LNCaP clone FGC (cell line): ENCODE measurements around the gene FBXO47.

Experiments used
- DNase-seq: peaks from one replicate; pipeline ENCODE4 v3.0.0-alpha.2; 2011; ENCODE audit warnings: low read depth
- H3K4me3 ChIP-seq: 2 replicates; pipeline ENCODE4 v1.5.1; 2011; ENCODE audit warnings: mild to moderate bottlenecking, low read depth, low read length, control low read depth
- TF ChIP-seq, protein P1 (sequence below): IDR thresholded peaks from 2 replicates; pipeline ENCODE4 v1.5.1; 2012; ENCODE audit warnings: mild to moderate bottlenecking; ENCODE audit not compliant: control insufficient read depth, insufficient read depth; ENCODE audit errors: extremely low read depth

FBXO47 gene

DNA sequence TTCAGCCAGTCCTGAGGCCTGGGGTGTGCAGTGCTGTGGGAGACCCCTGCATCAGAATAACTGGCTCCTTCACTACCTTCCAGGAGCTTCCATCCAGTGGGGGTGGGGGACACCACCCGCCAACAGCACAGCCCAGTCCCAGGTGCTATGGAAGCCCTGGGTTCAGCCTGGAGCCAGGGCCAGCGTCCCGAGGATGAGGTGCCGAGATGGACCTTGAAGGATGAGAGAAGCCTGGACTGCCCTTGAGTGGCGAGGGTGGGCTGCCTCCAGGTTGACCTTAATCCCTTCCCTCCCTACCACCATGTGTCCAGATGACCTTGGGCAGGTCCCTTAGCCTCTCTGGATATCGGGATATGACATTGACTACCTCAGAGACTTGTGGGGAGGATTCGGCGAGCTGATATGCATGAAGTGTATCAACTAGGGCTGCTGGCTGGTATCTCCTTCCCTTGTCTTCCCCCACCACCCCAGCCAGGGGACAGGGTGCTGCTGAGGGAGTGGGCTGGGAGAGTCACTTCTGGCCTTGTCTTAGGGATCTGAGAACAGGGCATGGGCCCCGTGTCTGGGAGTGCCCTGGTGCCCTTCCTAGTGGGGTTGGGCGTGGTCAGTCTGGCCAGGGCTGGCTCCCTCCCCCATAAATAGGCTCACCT is 56.0 kb downstream of the FBXO47 start:
- DNase-seq = no peak
- TF ChIP-seq, protein P1, sequence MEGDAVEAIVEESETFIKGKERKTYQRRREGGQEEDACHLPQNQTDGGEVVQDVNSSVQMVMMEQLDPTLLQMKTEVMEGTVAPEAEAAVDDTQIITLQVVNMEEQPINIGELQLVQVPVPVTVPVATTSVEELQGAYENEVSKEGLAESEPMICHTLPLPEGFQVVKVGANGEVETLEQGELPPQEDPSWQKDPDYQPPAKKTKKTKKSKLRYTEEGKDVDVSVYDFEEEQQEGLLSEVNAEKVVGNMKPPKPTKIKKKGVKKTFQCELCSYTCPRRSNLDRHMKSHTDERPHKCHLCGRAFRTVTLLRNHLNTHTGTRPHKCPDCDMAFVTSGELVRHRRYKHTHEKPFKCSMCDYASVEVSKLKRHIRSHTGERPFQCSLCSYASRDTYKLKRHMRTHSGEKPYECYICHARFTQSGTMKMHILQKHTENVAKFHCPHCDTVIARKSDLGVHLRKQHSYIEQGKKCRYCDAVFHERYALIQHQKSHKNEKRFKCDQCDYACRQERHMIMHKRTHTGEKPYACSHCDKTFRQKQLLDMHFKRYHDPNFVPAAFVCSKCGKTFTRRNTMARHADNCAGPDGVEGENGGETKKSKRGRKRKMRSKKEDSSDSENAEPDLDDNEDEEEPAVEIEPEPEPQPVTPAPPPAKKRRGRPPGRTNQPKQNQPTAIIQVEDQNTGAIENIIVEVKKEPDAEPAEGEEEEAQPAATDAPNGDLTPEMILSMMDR = no peak
- H3K4me3 ChIP-seq = no peak overlapping the region

DNA sequence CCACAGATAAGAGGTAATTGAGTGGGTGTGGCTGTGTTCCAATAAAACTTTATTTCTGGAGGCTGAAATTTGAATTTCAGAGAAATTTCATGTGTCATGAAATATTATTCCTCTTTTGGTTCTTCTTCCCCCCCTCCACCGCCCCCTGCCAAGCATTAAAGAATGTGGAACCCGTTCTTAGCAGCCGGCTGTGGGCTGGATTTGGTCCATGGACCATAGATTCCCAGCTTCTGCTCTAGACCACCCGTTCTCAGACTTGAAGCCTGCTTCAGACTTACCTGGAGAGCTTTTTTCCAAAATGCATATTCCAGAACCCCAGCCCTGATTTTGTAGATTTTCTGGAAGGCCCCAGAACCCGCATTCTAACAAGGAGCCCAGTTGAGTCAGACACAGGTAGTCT is 56.9 kb downstream of the FBXO47 start:
- TF ChIP-seq, protein P1 = no peak
- H3K4me3 ChIP-seq = no peak overlapping the region
- DNase-seq = no peak

DNA sequence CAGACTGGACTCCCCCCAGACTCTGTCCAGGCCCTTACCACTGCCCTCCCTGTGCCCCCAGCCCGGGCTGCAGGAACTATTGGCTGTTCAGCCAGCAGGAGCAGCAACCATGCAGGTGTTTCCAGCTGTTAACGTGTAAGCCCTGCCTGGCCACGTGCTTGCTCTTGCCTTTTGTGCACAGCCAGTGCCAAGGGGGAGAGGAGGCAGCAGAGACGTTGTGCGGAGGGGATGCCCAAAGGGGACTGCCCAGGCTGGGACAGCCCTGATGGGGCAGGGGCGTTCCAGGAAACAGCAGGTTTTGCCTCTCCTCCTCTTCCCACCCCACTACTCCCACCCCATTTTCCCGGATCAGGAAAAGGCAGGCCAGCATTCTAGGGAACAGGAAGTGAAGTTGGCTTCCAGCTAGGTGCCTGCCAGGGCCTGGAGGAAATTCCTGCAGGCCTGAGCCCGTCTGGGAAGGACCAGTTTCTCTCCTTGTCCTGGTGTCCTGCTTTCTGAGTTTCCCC is 58.5 kb downstream of the FBXO47 start:
- no peak overlapping the region for H3K4me3 ChIP-seq
- TF ChIP-seq, protein P1 = no peak
- DNase-seq = no peak

DNA sequence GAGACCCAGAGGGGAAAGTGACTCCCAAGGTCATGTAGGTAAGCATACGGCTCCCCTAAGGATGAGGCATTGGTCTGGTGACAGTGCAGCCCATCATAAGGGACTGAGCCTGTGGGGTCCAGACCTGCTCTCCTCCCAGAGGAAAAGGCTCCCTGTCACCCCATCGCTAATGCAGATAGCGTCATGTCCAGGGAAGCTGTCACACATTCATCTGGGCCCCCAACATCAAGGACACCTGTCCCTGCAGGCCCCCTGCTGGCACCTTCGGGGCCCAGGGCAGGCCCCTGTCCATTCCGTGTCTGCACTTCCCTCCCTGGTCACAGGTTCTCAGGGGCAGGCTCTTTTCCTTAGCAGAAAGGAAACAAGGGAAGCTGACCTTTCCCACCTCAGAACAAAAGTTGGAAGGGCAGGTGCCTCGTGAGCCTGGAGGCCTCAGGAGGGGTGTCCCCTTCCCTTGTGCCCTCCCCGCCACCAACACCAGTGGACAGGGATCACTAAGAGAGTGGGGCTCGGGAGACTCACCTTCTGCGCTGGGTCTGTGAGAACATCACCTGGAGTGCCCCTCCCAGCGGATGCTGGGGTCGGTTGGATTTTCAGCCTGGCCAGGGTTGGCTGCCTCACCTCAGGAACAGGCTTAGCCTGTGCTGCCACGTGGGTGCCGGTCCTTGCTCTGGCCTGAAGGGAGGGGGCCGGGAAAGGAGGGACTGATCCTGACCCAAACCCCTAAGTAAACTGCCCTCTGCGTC is 59.1 kb downstream of the FBXO47 start:
- TF ChIP-seq, protein P1 = no peak
- no peak overlapping the region for H3K4me3 ChIP-seq
- DNase-seq = no peak

DNA sequence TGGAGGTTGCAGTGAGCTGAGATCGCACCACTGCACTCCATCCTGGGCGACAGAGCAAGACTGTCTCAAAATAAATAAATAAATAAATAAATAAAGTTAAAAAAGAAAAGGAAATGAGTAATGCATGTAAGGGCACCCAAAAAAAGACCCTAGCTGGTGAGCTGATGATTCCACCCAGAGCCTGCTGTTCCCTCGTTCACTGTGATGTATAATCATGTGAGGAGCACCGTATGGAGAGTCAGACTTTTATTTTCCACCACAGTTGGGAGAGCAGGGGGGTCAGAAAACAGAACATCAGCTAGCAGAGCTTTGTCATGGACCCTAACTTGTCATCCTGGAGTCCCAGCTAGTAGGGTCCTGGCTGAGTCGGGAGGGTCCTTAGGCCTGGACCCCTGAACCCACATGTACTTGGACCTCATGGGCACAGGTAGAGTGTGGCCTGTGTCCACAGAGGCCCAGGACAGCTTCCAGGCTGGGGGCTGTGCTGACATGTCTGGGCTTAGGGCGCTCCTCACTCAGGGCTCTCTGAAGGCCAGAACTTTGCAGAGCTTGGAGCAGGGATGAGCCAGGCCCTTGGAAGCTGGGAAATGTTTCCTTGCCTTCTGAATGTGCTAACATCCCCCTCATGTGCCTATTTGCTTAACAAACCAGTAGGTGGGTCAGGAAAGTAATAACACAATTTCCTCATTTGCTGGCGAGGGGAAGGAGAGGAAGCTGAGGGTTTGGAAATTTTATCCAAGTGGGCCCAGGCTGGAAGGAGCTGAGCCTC is 60.6 kb downstream of the FBXO47 start:
- no peak for DNase-seq
- TF ChIP-seq, protein P1 = no peak
- no peak overlapping the region for H3K4me3 ChIP-seq

DNA sequence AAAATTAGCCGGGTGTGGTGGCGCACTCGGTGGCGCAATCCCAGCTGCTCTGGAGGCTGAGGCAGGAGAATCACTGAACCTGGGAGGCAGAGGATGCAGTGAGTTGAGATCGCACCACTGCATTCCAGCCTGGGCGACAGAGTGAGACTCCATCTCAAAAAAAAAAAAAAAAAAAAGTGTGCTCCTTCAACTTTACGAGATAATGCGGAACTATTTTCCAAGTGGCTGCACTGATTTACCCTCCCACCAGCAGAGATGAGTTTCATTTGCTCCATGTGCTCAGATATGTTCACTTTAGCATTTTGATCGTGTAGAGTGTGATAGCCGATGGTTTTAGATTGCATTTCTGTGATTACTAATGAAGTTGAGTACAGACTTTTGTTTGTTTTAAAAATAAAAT is 61.8 kb downstream of the FBXO47 start:
- TF ChIP-seq, protein P1 = no peak

More for the DNA sequence above, 61.8 kb downstream of the FBXO47 start:
- no peak for DNase-seq
- H3K4me3 ChIP-seq = no peak overlapping the region
